NCI-H2029 (cell line): Measurements from ENCODE around the gene SHANK1.

Source experiments
- DNase-seq: peaks from one replicate; lab custom pipeline; 2025; lab: John Stamatoyannopoulos, UW

The SHANK1 gene

GRCh38 chr19:50711805-50712204, 7.8 kb downstream of the SHANK1 start:
- DNase-seq = no peak

GRCh38 chr19:50711196-50711595, 8.4 kb downstream of the SHANK1 start:
- DNase-seq = no peak

GRCh38 chr19:50710612-50711011, 9.0 kb downstream of the SHANK1 start:
- DNase-seq = no peak

- no peak for DNase-seq
Measured at GRCh38 chr19:50710094-50710493, 9.5 kb downstream of the SHANK1 start.

- no peak for DNase-seq
Measured at GRCh38 chr19:50708179-50708879, 11.3 kb downstream of the SHANK1 start.

- no peak for DNase-seq
Measured at GRCh38 chr19:50706387-50706786, 13.2 kb downstream of the SHANK1 start.

GRCh38 chr19:50705422-50706019, 14.1 kb downstream of the SHANK1 start:
- no peak for DNase-seq

- no peak for DNase-seq
Measured at GRCh38 chr19:50703915-50704796, 15.4 kb downstream of the SHANK1 start.

- DNase-seq = no peak
Measured at GRCh38 chr19:50702871-50703829, 16.5 kb downstream of the SHANK1 start.

- DNase-seq = no peak
Measured at GRCh38 chr19:50702158-50702870, 17.3 kb downstream of the SHANK1 start.

GRCh38 chr19:50701367-50701985, 18.1 kb downstream of the SHANK1 start:
- DNase-seq = no peak

- DNase-seq = no peak
Measured at GRCh38 chr19:50697414-50698124, 22.0 kb downstream of the SHANK1 start.

- no peak for DNase-seq
Measured at GRCh38 chr19:50696094-50696483, 23.5 kb downstream of the SHANK1 start.

GRCh38 chr19:50695251-50696093, 24.1 kb downstream of the SHANK1 start:
- no peak for DNase-seq

GRCh38 chr19:50694815-50695145, 24.8 kb downstream of the SHANK1 start:
- no peak for DNase-seq

GRCh38 chr19:50693064-50693975, 26.3 kb downstream of the SHANK1 start:
- no peak for DNase-seq

- DNase-seq = no peak
Measured at GRCh38 chr19:50690439-50690838, 29.2 kb downstream of the SHANK1 start.

GRCh38 chr19:50688766-50689165, 30.8 kb downstream of the SHANK1 start:
- no peak for DNase-seq
